HG03045 (cell line): ENCODE results near the gene INAFM2.

ENCODE experiments used
- ATAC-seq: cut with Tn5 transposase; IDR thresholded peaks from one replicate; pipeline ENCODE4 v1.9.1; 2021; ENCODE audit warnings: mild to moderate bottlenecking, moderate library complexity; ENCODE audit not compliant: unreplicated experiment

Gene INAFM2

DNA sequence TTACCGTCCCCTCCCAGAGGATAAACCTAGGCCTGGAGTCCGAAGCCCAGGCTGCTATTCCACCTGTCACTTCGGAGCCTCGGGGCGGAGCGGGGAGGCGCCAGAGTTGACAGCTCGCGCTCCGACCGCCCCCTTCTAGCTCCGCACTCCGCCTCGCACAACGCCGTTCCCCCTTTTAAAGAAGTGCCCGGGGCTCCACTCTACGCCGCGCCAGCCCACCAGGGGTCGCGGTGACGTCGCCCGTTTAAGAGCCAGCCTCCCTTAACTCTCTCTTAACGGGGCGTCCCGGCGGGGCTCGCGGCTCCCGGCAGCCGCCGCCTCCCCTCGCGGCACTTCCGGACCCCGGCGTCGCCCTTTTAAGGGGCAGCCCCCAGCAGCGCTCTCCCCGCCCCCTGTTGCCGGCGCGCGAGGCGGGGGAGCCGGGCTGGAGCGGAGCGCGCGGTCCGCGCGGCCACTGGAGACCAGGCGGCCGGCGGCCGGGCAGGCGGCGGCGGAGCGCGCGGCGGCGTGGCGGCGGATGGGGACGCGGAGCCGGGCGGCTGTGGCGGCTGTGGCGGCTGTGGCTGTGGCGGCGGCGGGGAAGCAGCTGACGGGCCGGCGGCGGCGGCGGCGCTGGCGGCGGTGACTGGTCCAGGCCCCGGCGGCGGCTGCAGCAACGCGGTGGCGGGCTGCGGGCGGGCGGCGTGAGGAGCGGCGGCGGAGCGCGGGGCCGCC, at the start of gene INAFM2:
TSS of gene INAFM2 (plus strand) at position 454 of the 714 bp plus-strand sequence. CDS start 364 bp downstream, outside the sequence.
- ATAC-seq: peak; percentile 88

GRCh38 chr15:40274350-40275274, 48.9 kb upstream of the INAFM2 start:
- no peak for ATAC-seq

- ATAC-seq: no peak
Observed at GRCh38 chr15:40275523-40275922, 48.0 kb upstream of the INAFM2 start.

DNA sequence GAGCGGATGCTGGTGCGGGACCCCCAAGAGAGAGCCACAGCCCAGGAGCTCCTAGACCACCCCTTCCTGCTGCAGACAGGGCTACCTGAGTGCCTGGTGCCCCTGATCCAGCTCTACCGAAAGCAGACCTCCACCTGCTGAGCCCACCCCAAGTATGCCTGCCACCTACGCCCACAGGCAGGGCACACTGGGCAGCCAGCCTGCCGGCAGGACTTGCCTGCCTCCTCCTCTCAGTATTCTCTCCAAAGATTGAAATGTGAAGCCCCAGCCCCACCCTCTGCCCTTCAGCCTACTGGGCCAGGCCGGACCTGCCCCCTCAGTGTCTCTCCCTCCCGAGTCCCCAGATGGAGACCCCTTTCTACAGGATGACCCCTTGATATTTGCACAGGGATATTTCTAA, 47.5 kb upstream of the INAFM2 start:
- no peak for ATAC-seq

DNA sequence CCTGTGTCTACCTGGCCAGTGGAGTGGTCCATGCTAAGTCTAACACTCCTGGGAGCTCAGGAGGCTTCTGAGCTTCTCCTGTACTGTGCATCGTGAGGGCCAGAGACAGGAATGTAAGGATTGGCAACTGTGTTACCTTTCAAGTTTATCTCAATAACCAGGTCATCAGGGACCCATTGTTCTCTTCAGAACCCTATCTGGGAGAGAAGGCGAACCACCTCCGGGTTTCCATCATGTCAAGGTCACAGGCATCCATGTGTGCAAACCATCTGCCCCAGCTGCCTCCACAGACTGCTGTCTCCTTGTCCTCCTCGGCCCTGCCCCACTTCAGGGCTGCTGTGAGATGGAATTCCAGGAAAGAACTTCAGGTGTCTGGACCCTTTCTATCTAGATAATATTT, 46.6 kb upstream of the INAFM2 start:
- no peak for ATAC-seq

GRCh38 chr15:40277471-40277870, 46.0 kb upstream of the INAFM2 start:
- ATAC-seq: no peak

- ATAC-seq: no peak
Observed at GRCh38 chr15:40278026-40278425, 45.5 kb upstream of the INAFM2 start.

- no peak for ATAC-seq
Observed at GRCh38 chr15:40279437-40280141, 43.9 kb upstream of the INAFM2 start.

DNA sequence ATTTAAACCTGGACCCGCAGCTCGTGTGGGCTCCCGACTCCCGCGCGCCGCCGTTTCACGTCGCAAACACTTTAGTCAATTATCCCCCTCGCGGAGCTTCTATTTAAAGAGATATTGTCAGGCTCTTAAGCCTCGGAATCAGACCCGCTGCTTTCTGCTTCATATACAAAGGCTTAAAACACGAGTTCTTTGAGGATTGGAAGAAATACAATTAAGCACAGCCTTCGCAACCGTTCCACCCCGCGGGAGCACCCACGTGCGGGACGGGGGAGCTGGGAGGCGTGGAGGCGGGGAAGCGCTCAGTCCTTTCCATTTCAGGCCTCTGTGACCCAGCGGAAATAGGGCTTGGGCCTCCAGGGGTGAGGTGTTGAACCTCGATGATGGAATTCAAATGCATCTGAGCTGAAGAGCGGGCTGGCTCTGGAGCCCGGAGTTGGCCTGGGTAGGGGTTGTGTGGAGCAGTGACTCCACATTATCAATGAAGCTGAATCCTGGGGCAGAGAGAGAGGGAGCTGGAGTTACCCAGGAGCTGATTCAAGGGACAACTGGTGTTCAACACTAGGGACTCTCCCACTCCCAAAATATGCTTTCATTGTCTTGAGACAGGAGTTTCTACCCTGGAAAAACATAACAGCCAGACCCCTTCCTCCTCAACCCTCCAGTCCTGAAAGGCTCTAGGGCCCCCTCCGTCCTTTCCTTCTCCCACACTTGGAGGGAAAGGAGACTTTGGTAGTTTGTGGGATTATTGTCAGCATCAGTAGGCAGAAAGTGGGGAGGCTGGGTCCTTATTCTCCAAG, 43.0 kb upstream of the INAFM2 start:
- no peak for ATAC-seq

DNA sequence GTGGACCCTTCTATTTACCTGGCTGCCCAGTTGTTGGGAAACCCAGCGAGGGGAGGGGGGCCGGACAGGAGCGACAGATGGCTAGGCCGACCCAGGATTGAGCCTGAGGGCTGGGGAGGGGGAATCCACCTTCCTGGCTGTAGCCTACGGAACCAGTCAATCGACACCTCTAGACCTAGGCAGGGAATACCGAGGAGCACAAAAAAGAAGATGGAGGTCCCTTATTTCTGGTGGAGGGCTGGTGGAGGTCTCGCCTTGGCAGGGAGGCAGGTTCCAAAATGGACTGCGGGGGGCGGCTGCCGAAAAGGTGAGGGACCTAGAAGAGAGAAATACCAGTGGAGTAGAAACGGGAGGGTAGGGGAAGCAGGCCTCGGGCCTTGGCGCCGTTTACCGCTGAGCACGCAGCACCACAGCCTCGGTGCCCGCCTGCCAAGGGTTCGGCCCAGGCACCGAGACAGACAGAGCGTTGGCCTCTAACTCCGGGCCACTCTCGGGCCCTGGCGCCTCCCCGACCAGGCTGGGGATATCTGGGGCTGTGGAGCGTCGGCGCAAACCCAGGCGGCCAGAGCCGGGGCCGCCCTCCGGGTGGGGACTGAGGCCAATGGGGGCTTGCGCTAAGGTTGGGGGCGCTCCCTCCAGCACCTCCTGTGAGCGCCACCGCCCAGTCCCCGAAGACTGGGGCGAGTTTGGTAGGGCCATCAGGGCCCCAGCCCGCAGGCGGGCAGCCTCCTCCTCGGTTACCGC, 42.3 kb upstream of the INAFM2 start:
- ATAC-seq: no peak

- ATAC-seq: no peak
Observed at GRCh38 chr15:40281801-40282146, 41.7 kb upstream of the INAFM2 start.

GRCh38 chr15:40282147-40282868, 41.2 kb upstream of the INAFM2 start:
- ATAC-seq: no peak

DNA sequence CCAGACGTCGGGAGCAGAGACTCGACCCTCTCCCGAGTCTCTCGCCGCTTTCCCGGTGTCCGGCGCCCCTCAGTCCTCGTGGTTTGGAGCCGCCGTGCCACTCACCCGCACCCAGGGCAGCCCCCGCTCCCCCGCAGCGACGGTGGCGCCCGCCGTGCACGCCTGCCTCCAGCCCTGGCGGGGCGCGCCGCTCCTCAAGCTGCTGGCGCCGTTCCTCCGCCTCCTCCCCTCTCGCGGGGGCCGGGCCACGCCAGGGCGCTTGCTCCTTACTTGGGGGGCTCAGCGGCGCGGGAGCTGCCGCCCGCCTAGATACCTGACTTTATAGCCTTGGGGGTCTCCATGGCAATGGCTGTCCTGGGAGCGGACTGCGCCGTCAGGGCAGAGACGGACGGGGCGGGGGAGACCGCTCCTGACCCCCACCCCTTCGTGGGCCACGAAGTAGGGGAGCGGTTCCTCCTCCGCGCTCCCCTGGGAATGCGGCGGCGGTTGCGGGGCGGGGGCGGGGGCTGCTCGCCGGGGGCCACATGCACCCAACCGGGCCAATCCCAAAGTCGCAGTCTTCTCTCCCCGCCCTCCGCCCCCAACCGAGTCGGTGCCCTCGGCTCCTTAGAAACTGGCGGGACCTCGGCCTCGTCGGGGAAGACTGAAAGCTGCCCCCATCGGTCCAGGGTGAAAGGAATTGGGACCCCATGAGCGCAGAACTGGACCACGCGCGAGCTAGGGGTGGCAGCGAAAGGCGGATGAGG, 40.5 kb upstream of the INAFM2 start, which contains the start of gene ANKRD63:
TSS of gene ANKRD63 (minus strand) at position 196 of the 746 bp plus-strand sequence. CDS start 478 bp downstream, outside the sequence.
- no peak for ATAC-seq

DNA sequence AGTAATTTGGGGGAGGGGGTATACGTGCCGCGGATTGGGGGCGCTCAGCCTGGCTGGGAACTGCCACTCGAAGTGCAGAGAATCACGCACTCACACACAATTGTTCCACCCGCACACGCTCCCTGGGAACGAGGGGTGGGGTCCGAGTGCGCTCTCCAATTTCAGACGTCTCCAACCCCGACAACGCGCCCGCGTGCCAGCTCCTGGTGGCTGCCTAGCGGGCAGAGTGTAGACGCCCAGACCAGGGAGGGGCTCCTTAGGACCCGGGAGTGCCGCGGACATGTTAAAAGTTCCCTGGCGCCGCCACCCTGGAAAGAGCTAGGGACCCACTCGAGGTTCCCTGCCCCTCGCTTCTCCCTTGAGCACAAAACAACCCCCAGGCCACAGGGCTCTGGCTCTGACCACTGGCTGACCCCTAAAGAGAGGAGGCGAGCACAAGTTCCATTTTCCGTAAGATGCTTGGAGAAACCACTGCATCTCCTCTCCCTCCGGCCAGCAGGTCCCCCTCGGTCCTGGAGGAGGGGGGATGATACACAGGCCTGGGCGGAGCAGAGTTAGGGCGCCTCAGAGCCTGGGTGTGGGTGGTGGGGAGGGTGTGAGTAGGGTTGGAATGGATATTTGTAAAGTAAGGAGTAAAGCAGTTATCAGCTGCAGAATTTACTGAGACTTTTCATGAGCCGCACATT, 39.7 kb upstream of the INAFM2 start:
- ATAC-seq: no peak

- ATAC-seq: no peak
Observed at GRCh38 chr15:40285151-40285550, 38.3 kb upstream of the INAFM2 start.

DNA sequence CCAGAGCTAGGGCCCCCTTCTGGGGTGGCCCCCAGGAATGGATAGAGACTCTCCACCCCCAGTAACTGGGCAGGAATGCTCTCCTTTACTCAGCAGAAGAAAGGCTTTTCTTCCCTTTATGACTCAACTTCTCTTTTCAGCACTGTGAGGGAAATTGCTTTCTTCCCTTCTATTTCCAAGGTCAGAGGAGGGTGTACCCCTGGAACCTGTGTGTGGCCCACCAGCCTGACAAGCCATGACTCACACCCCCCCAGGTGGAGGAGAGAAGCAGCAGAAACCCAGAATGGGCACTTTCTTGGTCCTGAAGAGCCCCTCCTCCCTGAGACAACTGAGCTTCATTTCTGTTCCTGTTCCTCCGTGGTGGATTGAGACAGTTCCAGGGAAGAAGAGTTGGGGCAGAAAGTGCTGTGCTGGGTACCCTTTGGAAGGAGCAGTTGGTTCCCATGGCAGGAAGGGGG, 37.9 kb upstream of the INAFM2 start:
- no peak for ATAC-seq

DNA sequence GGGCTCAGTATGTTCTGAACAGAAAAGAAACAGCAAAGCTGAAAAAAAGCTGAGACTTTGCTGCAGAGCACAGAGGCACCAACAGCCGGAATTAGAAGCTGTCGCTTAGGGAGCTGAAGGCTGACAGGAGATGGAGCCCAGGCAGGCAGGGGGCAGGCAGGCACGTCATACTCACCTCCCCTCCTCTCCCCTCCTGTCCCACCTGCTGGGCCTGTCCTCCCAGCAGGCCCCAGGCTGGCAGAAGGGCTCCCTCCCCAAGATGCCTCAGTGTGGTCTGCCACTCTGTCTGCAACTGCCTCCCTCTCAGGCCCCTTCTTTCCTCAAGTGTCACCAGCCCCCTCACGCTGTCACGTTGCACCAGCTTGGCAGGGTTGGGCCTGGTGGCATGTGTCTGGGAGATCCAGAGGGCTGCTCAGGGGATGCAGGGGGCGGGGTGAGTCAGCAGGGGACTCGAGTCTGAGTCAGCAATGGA, 37.4 kb upstream of the INAFM2 start:
- no peak for ATAC-seq

DNA sequence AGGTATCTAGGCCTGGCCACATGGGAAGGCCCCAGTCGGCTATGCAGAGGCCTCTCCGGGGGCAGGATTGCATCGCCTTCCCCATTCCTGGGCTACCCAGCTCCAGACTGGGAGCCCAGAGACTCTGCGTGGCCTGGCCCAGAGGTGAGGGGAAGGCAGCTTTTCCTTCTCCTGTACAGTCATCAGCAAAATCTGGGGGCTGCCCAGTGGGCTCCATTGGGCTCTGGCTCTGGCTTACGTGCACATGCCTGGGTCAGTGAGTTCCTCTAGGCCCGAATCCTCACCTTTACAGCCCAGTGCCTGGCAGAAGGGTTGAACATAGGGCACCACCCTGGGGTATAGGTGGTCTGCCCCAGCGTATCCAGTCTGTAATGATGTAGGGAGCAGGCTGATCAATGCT, 36.7 kb upstream of the INAFM2 start:
- no peak for ATAC-seq
